Activated CD4-positive, alpha-beta T cell treated with anti-CD3 and anti-CD28 coated beads for 1 hour (primary cell): ENCODE data around the gene ODC1.
"Not testable (repeated sequence)": the region's sequence is repeated elsewhere in the genome, so short reads cannot be mapped to it uniquely, and the experiment has no call there.

Source experiments
- DNase-seq: peaks from one replicate; pipeline ENCODE4 v3.0.0-alpha.2; 2020

The ODC1 gene

DNA sequence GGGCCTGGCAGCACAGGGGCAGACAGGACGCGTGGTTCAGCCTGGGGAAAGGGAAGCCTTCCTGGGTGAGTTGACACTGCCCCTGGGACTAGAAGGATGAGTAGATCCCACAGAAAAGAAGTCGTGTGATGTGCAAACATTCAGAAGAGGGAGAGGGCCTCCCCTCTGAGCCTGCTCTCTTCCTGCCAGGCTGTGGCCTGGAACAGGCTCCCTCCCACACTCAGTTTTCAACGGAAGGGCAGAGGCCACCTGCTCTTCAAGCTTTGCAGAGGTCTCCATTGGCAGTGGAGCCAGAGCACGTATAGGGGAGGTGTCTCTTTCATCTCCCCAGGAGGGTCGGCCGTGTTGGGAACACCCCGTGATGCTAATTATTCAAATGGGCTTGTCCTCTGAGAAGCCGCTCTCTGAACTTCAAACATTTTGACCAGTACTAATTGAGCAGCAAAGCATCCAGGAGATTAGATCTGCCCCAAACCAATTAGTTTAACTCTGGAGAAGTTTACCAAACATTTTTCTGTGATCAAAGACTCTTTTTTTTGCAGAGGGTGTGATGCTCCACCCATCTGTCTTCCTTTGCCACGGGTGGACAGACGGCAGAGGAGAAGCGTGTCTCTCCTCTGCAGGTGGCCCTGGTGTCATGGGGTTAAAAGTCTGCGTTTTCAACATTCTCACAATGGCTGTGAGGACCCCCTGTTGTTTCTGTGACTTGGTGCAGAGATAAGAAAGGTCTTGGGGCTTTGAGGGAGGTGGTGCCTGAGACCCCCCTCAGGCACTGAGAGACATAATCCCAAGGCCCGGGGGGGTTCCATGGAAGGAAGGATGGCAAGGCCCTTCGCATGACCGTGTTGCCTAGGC lies 29.5 kb upstream of the ODC1 start:
- DNase-seq, result no peak

GRCh38 chr2:10476723-10477442 lies 28.8 kb upstream of the ODC1 start:
- DNase-seq, result no peak

DNA sequence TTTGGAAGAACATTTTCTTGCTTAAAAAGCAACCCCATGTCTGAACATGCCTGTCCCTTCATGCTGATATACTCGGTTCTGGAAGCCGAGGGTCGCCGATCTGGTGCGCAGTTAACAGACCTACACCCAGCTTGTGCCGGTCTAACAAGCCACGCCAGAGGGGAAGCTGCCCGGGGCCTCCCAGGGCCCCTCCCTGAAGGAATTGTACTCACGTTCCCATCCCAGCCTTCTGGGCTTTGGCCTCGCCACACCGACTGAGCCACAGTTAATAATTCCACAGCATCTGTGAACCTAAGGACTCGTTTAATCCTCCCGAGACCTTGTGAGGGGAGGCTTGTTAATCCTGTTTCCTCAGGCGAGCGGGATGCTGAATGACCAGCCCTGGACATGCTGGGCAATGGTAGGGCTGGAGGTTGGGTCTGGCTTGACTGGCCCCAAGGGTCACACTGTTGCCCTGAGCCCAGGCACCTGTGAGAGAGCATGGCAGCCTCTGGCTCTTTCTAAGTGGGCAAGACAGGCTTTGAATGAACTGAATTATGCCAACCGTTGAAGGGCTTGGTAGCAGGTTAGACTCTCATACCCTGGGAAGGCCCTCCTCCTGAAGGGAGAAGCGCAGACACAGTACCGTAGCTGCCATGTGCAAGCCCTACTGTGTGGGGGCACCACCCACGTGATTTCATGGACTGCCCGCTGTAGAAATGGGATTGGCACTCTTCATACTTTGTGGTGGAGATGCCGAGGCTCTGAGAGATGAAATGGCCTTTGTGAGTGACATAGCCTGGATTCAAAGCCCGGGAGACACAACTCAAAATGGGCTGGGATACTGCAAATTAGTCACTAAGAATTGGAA lies 27.9 kb upstream of the ODC1 start:
- no peak for DNase-seq

DNA sequence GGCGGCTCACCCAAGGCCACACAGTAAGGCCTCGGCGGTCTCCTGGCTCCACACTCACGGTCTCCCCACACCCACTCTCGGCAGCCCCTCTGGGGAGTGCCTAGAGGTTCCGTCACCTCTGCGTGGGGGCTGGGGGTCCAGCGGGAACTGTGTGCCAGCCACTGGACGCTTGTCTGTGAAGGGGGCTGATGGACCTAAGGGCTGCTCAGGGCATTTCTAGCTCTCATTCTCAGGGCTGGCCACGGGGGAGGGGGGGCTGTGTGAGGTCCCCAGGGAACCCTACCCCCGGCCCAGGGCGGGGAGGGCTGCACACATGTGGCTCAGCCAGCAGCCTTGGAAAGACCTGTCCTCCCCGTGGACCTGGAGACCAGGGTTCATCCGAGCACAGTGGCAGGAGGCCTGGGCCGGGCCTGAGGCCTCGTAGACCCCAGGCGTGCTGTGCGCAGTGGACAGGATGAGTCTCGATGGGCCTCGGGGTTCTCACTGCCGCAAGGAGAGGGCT lies 27.1 kb upstream of the ODC1 start:
- DNase-seq, result no peak

DNA sequence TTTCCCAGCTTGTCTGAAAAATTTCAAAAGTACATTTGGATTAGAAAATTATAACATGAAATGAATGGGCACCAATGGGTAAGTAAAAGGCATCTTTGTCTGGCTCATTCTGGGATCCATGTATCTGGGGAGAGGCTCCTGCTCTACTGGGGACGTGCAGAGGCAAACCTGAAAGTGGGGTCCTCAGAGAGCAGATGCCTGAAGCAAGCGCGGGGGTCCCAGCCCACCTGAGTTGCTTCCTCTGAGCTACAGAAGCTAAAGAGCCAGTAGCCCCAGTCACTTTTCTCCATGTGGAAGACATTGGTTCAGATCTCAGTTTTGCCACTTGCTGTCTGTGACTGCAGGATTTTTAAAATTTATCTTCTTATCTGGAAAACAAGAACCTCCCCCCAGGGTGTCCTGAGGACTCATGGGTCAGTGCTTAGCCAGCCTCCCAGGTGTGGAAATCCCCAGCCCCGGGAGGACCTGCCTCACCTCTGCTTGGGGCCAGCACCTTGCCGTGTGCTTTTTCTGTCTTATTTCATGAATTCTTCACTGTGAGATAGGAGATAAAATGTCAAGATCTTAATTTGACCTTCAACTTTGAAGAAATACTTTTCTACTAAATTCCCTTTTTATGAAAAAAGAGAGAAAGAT lies 25.1 kb upstream of the ODC1 start:
- DNase-seq, result no peak

GRCh38 chr2:10471955-10472354 lies 23.8 kb upstream of the ODC1 start:
- DNase-seq, result no peak

DNA sequence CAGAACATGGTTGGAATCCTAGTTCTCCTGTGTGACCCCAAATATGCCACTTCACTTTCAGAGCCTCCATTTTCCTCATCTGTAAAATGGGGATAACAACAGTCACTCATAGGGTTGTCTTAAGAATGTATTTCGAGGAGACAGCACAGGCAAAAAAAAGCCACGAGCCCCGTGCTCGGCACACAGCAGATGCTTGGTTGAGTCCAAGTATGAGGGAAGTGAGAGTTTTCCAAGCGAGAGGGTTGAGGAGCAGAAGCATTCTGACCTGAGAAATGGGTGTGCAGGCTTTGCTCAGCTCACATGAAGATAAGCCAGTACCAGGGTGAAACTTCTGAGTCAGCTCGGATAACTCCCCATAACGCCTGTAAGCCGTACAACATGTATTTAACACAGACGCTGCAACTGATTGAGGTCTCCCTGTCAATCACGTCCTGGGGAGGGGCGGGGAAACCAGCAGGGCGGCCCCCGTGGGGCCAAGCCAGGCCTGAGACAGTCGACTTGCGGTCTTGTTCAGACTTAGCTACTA lies 23.0 kb upstream of the ODC1 start:
- no peak for DNase-seq

GRCh38 chr2:10469955-10470608 lies 22.0 kb upstream of the ODC1 start:
- no peak for DNase-seq

DNA sequence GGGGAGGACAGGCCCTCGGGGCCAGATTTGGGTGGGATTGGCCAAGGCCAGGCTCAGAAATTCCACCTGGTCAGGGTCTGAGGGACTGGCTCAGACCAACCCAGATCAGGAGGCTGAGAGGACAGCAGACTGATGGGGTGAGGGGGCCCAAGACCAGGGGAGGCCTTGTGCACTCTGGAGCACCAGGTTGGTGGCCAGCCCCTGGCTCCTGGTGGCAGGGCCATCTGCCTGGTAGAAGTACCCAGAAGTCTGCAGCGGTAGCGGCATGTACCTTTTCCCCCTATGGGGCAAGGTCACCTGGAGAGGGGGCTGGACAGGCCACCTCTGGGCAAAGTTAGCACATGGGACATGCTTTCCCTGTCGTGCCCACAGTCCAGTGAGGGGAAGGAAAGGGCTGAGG lies 21.2 kb upstream of the ODC1 start:
- no peak for DNase-seq

- no peak for DNase-seq
Measured at GRCh38 chr2:10467401-10467800, 19.3 kb upstream of the ODC1 start.

DNA sequence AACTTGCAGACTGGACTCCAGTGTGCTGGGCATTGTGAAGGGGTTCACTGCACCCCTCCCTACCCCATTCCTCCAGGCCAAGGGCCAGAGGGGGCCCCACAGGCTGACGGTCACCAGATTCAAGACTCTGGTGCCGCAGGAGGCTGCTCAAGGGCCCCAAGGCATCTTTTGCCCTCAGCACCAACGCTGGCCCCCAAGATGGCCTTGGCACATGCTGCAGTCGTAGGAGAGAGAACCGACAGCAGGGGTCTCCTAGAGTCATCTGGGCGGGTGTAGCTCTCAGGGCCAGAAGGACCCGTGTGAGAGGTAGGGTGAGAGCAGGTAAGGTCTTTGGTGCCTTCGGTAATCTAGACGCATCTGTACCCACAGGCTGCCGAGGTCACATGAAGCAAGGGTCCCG lies 18.7 kb upstream of the ODC1 start:
- DNase-seq, result no peak

GRCh38 chr2:10465910-10466309 lies 17.8 kb upstream of the ODC1 start:
- no peak for DNase-seq

GRCh38 chr2:10462178-10463083 lies 14.3 kb upstream of the ODC1 start:
- no peak for DNase-seq

DNA sequence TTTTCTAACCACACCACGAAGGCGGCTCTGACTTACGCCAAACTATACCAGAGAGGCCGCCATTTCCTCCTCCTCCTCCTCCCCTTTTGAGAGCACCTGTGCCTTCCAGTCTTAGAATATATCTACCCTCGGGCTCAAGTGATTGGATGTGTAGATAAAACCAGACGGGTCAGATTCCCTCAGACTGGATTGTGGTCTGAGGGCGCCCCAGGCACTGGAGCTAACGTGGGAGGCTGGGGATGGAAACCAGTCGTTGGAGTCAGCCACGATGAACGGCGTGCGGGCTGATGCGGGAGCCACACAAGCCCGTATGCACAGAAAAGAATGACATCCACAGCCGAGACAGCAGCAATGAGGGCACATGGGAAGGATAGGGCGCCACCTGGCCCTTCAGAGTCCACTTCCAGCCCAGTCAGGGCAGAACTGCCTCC lies 12.3 kb upstream of the ODC1 start:
- no peak for DNase-seq

- DNase-seq, result no peak
Measured at GRCh38 chr2:10457846-10458598, 9.9 kb upstream of the ODC1 start.

GRCh38 chr2:10457195-10457594 lies 9.1 kb upstream of the ODC1 start:
- DNase-seq, result not testable (repeated sequence)

GRCh38 chr2:10454505-10454904 lies 6.4 kb upstream of the ODC1 start:
- DNase-seq, result no peak

- no peak for DNase-seq
Measured at GRCh38 chr2:10453905-10454298, 5.8 kb upstream of the ODC1 start.

GRCh38 chr2:10452956-10453904 lies 5.1 kb upstream of the ODC1 start:
- DNase-seq, result no peak
